HEK293 (cell line): ENCODE results near the gene RAET1E.

Experiments used
- CTCF ChIA-PET: fragments of 350-600 bp; formaldehyde crosslinking; extraction: SDS; loops from one replicate; lab custom pipeline; 2021; ENCODE audit warnings: antibody characterized with exemption; lab: Yijun Ruan, JAX
- POLR2A ChIA-PET: fragments of 300-600 bp; formaldehyde crosslinking; extraction: SDS; loops from one replicate; lab custom pipeline; 2020; ENCODE audit warnings: antibody characterized with exemption, inconsistent platforms; lab: Yijun Ruan, JAX
- H3K27ac ChIP-seq: fragments of 200-500 bp; sonication (Bioruptor generic); 2 replicates; pipeline ENCODE4 v1.5.1; 2014; ENCODE audit warnings: low read depth, low read length, control low read depth, inconsistent platforms; ENCODE audit errors: extremely low read depth
- H3K36me3 ChIP-seq, 2 experiments: fragments of 200-500 bp in 1 of 2; sonication (Bioruptor generic) in 1 of 2; 1 replicate in 1 of 2; 2 replicates in 1 of 2; pipeline ENCODE4 v1.5.1; 2014 to 2017; ENCODE audit warnings: inconsistent platforms in 2 of 2, low read length in 2 of 2; ENCODE audit not compliant: control insufficient read depth in 2 of 2, insufficient read depth in 1 of 2
- H3K4me1 ChIP-seq: fragments of 200-500 bp; sonication (Bioruptor generic); 2 replicates; pipeline ENCODE4 v1.5.1; 2014; ENCODE audit warnings: mild to moderate bottlenecking, low read length, inconsistent platforms; ENCODE audit not compliant: control insufficient read depth, insufficient read depth
- H3K4me3 ChIP-seq: 2 replicates; pipeline ENCODE4 v1.5.1; 2011; ENCODE audit warnings: low read depth, mild to moderate bottlenecking, control low read depth, low read length, moderate library complexity
- H3K9me3 ChIP-seq: fragments of 200-500 bp; sonication (Bioruptor generic); 2 replicates; pipeline ENCODE4 v1.5.1; 2014; ENCODE audit warnings: low read depth, low read length, inconsistent platforms; ENCODE audit not compliant: control insufficient read depth, insufficient read depth
- GLI2 ChIP-seq: fragments of 450-650 bp; formaldehyde crosslinking; IDR thresholded peaks from 2 replicates; pipeline ENCODE4; 2017; ENCODE audit warnings: missing biosample characterization, missing genetic modification characterization, low read depth, borderline replicate concordance
- GLIS2 ChIP-seq: fragments of 450-650 bp; formaldehyde crosslinking; IDR thresholded peaks from 2 replicates; pipeline ENCODE4 v1.5.1; 2016; ENCODE audit warnings: missing biosample characterization, missing genetic modification characterization
- IKZF3 ChIP-seq: fragments of 450-650 bp; IDR thresholded peaks from 2 replicates; pipeline ENCODE4 v1.5.0; 2018; ENCODE audit warnings: missing biosample characterization, mild to moderate bottlenecking, missing genetic modification characterization, moderate library complexity
- KLF8 ChIP-seq: fragments of 450-650 bp; formaldehyde crosslinking; IDR thresholded peaks from 2 replicates; pipeline ENCODE4 v1.5.1; 2016; ENCODE audit warnings: missing biosample characterization, missing genetic modification characterization
- SALL2 ChIP-seq: fragments of 450-650 bp; formaldehyde crosslinking; IDR thresholded peaks from 2 replicates; pipeline ENCODE4 v1.5.0; 2017; ENCODE audit warnings: missing biosample characterization, mild to moderate bottlenecking, missing genetic modification characterization, borderline replicate concordance
- WT1 ChIP-seq: fragments of 450-650 bp; formaldehyde crosslinking; IDR thresholded peaks from 2 replicates; pipeline ENCODE4 v1.5.1; 2016; ENCODE audit warnings: missing biosample characterization, missing genetic modification characterization
- ZFHX2 ChIP-seq: fragments of 450-650 bp; formaldehyde crosslinking; conservative IDR thresholded peaks from 2 replicates; pipeline ENCODE4 v1.5.1; 2016; ENCODE audit warnings: missing biosample characterization, missing genetic modification characterization
- ZFP37 ChIP-seq: fragments of 450-650 bp; formaldehyde crosslinking; IDR thresholded peaks from 2 replicates; pipeline ENCODE4 v1.5.1; 2016; ENCODE audit warnings: missing biosample characterization, missing genetic modification characterization
- ZNF133 ChIP-seq: fragments of 450-650 bp; formaldehyde crosslinking; IDR thresholded peaks from 2 replicates; pipeline ENCODE4 v1.5.1; 2016; ENCODE audit warnings: missing biosample characterization, missing genetic modification characterization
- ZNF146 ChIP-seq: fragments of 450-650 bp; formaldehyde crosslinking; IDR thresholded peaks from 2 replicates; pipeline ENCODE4 v1.5.1; 2016; ENCODE audit warnings: missing biosample characterization, missing genetic modification characterization
- ZNF157 ChIP-seq: fragments of 450-650 bp; formaldehyde crosslinking; IDR thresholded peaks from 2 replicates; pipeline ENCODE4 v1.5.1; 2016; ENCODE audit warnings: missing biosample characterization, missing genetic modification characterization
- ZNF2 ChIP-seq: fragments of 450-650 bp; formaldehyde crosslinking; IDR thresholded peaks from 2 replicates; pipeline ENCODE4 v1.5.1; 2016; ENCODE audit warnings: missing biosample characterization, missing genetic modification characterization
- ZNF214 ChIP-seq: fragments of 450-650 bp; formaldehyde crosslinking; IDR thresholded peaks from 2 replicates; pipeline ENCODE4 v1.5.1; 2017; ENCODE audit warnings: missing biosample characterization, mild to moderate bottlenecking, missing genetic modification characterization, borderline replicate concordance
- ZNF350 ChIP-seq: fragments of 450-650 bp; formaldehyde crosslinking; IDR thresholded peaks from 2 replicates; pipeline ENCODE4 v1.5.0; 2017; ENCODE audit warnings: missing biosample characterization, mild to moderate bottlenecking, missing genetic modification characterization
- ZNF354C ChIP-seq: fragments of 450-650 bp; formaldehyde crosslinking; IDR thresholded peaks from 2 replicates; pipeline ENCODE4 v1.5.1; 2016; ENCODE audit warnings: missing biosample characterization, missing genetic modification characterization, low read depth, borderline replicate concordance
- ZNF404 ChIP-seq: fragments of 450-650 bp; formaldehyde crosslinking; IDR thresholded peaks from 2 replicates; pipeline ENCODE4 v1.5.1; 2017; ENCODE audit warnings: missing biosample characterization, missing genetic modification characterization
- ZNF558 ChIP-seq: fragments of 450-650 bp; formaldehyde crosslinking; IDR thresholded peaks from 2 replicates; pipeline ENCODE4 v1.5.1; 2016; ENCODE audit warnings: missing biosample characterization, missing genetic modification characterization
- ZNF623 ChIP-seq: fragments of 450-650 bp; formaldehyde crosslinking; IDR thresholded peaks from 2 replicates; pipeline ENCODE4 v1.5.1; 2016; ENCODE audit warnings: missing biosample characterization, missing genetic modification characterization
- ZNF624 ChIP-seq: fragments of 450-650 bp; formaldehyde crosslinking; IDR thresholded peaks from 2 replicates; pipeline ENCODE4 v1.5.1; 2017; ENCODE audit warnings: missing biosample characterization, missing genetic modification characterization
- ZNF707 ChIP-seq: fragments of 450-650 bp; formaldehyde crosslinking; IDR thresholded peaks from 2 replicates; pipeline ENCODE4 v1.5.1; 2016; ENCODE audit warnings: missing biosample characterization, missing genetic modification characterization
- TF ChIP-seq, protein P1 (sequence below): fragments of 450-650 bp; formaldehyde crosslinking; IDR thresholded peaks from 2 replicates; pipeline ENCODE4 v1.5.1; 2016; ENCODE audit warnings: missing biosample characterization, missing genetic modification characterization
- TF ChIP-seq, protein P2 (sequence below): fragments of 450-650 bp; formaldehyde crosslinking; IDR thresholded peaks from 2 replicates; pipeline ENCODE4 v1.5.1; 2017; ENCODE audit warnings: missing biosample characterization, mild to moderate bottlenecking, missing genetic modification characterization, moderate library complexity
- TF ChIP-seq, protein P3 (sequence below): fragments of 450-650 bp; formaldehyde crosslinking; IDR thresholded peaks from 2 replicates; pipeline ENCODE4 v1.5.1; 2016; ENCODE audit warnings: missing biosample characterization, missing genetic modification characterization
- TF ChIP-seq, protein P4 (sequence below): fragments of 450-650 bp; formaldehyde crosslinking; IDR thresholded peaks from 2 replicates; pipeline ENCODE4 v1.5.1; 2016; ENCODE audit warnings: missing biosample characterization, missing genetic modification characterization

The RAET1E gene

DNA sequence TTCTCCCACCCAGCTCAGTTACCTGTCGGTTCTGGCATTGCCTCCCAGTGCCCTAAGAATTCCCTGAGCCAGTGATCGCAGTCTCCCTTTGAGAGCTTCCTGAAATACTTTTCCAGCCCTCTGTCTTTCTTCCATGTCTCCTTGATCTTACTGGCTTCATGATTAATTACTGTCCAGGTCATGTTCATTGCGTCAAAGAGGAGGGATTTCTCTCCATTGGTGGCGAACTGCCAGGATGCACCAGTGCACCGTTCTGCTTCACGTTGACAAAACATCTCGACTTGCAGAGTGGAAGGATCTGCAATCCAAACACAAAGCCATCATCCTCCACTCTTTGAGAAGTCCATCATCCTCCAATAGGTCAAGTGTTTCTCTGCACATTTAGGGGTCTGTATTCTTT is 8.6 kb downstream of the RAET1E start:
- TF ChIP-seq, protein P1, sequence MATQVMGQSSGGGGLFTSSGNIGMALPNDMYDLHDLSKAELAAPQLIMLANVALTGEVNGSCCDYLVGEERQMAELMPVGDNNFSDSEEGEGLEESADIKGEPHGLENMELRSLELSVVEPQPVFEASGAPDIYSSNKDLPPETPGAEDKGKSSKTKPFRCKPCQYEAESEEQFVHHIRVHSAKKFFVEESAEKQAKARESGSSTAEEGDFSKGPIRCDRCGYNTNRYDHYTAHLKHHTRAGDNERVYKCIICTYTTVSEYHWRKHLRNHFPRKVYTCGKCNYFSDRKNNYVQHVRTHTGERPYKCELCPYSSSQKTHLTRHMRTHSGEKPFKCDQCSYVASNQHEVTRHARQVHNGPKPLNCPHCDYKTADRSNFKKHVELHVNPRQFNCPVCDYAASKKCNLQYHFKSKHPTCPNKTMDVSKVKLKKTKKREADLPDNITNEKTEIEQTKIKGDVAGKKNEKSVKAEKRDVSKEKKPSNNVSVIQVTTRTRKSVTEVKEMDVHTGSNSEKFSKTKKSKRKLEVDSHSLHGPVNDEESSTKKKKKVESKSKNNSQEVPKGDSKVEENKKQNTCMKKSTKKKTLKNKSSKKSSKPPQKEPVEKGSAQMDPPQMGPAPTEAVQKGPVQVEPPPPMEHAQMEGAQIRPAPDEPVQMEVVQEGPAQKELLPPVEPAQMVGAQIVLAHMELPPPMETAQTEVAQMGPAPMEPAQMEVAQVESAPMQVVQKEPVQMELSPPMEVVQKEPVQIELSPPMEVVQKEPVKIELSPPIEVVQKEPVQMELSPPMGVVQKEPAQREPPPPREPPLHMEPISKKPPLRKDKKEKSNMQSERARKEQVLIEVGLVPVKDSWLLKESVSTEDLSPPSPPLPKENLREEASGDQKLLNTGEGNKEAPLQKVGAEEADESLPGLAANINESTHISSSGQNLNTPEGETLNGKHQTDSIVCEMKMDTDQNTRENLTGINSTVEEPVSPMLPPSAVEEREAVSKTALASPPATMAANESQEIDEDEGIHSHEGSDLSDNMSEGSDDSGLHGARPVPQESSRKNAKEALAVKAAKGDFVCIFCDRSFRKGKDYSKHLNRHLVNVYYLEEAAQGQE (tag by site-specific recombination) = no peak
- TF ChIP-seq ZNF350 (tag by site-specific recombination) (no peak), GLI2 (no peak), WT1 (tag by site-specific recombination) (no peak), ZFHX2 (tag by site-specific recombination) (no peak), KLF8 (tag by site-specific recombination) (no peak), ZNF214 (tag by site-specific recombination) (no peak), ZFP37 (no peak), ZNF133 (tag by site-specific recombination) (no peak), ZNF623 (no peak)
- TF ChIP-seq, protein P2, sequence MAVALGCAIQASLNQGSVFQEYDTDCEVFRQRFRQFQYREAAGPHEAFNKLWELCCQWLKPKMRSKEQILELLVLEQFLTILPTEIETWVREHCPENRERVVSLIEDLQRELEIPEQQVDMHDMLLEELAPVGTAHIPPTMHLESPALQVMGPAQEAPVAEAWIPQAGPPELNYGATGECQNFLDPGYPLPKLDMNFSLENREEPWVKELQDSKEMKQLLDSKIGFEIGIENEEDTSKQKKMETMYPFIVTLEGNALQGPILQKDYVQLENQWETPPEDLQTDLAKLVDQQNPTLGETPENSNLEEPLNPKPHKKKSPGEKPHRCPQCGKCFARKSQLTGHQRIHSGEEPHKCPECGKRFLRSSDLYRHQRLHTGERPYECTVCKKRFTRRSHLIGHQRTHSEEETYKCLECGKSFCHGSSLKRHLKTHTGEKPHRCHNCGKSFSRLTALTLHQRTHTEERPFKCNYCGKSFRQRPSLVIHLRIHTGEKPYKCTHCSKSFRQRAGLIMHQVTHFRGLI = no peak
- POLR2A ChIA-PET = no interaction called here
- CTCF ChIA-PET = interaction anchor here (0.6 to 0.7 kb wide), 4 partner anchors 44 to 1329 kb away, joined by 3 read pairs; no protein-coding TSS in a partner anchor

DNA sequence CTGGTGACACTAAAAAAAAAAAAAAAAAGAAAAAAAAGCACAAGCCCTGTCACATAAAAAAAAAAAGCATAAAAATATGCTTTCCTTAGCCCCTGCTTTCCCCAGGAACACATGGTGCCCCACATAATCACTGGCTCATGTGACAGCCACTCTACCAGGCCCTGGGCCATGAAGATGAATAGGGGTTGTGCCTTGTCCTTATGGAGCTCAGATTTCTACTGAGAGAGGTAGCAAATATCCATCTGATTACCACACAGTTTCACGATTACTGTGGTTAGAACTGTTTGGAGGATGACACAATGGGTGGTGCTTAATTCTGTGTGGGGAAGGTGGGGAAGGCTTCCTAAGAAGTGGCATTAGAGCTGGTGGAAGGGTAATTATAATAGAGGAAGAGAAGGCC is 9.3 kb downstream of the RAET1E start:
- CTCF ChIA-PET = interaction anchor here (0.7 kb wide), 2 partner anchors 43 to 1328 kb away, joined by 3 read pairs; no protein-coding TSS in a partner anchor

More for the DNA sequence above, 8.6 kb downstream of the RAET1E start:
- H3K4me3 ChIP-seq = no peak overlapping the region
- no peaks in the 10 kb centered on the region for H3K4me1 ChIP-seq
- no peaks in the 10 kb centered on the region for H3K9me3 ChIP-seq
- no peaks in the 10 kb centered on the region for H3K36me3 ChIP-seq
- no peak overlapping the region for H3K27ac ChIP-seq

More for the DNA sequence above, 9.3 kb downstream of the RAET1E start:
- H3K27ac ChIP-seq = no peak overlapping the region
- TF ChIP-seq ZNF354C (tag by site-specific recombination) (no peak), ZNF404 (no peak), ZNF2 (tag by site-specific recombination) (no peak), ZNF623 (no peak), GLIS2 (tag by site-specific recombination) (no peak), ZNF157 (tag by site-specific recombination) (no peak), ZNF558 (tag by site-specific recombination) (no peak), ZNF624 (no peak), SALL2 (tag by site-specific recombination) (no peak), ZNF146 (tag by site-specific recombination) (no peak), ZNF707 (tag by site-specific recombination) (no peak), IKZF3 (tag by site-specific recombination) (no peak)
- TF ChIP-seq, protein P3, sequence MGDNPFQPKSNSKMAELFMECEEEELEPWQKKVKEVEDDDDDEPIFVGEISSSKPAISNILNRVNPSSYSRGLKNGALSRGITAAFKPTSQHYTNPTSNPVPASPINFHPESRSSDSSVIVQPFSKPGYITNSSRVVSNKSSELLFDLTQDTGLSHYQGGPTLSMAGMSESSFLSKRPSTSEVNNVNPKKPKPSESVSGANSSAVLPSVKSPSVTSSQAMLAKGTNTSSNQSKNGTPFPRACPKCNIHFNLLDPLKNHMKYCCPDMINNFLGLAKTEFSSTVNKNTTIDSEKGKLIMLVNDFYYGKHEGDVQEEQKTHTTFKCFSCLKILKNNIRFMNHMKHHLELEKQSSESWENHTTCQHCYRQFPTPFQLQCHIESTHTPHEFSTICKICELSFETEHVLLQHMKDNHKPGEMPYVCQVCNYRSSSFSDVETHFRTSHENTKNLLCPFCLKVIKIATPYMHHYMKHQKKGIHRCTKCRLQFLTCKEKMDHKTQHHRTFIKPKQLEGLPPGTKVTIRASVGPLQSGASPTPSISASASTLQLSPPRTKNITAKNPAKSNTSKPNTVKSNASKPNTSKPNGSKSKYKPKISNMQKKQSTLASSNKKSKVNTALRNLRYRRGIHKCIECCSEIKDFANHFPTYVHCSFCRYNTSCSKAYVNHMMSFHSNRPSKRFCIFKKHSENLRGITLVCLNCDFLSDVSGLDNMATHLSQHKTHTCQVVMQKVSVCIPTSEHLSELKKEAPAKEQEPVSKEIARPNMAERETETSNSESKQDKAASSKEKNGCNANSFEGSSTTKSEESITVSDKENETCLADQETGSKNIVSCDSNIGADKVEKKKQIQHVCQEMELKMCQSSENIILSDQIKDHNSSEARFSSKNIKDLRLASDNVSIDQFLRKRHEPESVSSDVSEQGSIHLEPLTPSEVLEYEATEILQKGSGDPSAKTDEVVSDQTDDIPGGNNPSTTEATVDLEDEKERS (tag by site-specific recombination) = no peak
- TF ChIP-seq, protein P4, sequence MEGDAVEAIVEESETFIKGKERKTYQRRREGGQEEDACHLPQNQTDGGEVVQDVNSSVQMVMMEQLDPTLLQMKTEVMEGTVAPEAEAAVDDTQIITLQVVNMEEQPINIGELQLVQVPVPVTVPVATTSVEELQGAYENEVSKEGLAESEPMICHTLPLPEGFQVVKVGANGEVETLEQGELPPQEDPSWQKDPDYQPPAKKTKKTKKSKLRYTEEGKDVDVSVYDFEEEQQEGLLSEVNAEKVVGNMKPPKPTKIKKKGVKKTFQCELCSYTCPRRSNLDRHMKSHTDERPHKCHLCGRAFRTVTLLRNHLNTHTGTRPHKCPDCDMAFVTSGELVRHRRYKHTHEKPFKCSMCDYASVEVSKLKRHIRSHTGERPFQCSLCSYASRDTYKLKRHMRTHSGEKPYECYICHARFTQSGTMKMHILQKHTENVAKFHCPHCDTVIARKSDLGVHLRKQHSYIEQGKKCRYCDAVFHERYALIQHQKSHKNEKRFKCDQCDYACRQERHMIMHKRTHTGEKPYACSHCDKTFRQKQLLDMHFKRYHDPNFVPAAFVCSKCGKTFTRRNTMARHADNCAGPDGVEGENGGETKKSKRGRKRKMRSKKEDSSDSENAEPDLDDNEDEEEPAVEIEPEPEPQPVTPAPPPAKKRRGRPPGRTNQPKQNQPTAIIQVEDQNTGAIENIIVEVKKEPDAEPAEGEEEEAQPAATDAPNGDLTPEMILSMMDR (tag by site-specific recombination) = no peak
- TF ChIP-seq, all 188 proteins: peak for 0
- H3K36me3 ChIP-seq = no peaks in the 10 kb centered on the region
- no peaks in the 10 kb centered on the region for H3K4me1 ChIP-seq
- no peak overlapping the region for H3K4me3 ChIP-seq
- POLR2A ChIA-PET = interaction anchor here (0.7 kb wide), 1 partner anchor 36 kb away, joined by 4 read pairs; no protein-coding TSS in a partner anchor
- H3K9me3 ChIP-seq = no peaks in the 10 kb centered on the region
